Heart right ventricle (tissue), 16 donors: ENCODE results near the gene NR5A1. TPM values are rescaled to one million over a fixed set of nuclear protein-coding genes. Genes with fewer than 3 reads are reported as not detected.

Experiments used
- ATAC-seq, 8 donors: fragments of 200-7000 bp; cut with Tn5 transposase; one replicate each; pipeline ENCODE4 v1.9.1; 2020; ENCODE audit warnings: mild to moderate bottlenecking in 8 of 8, moderate library complexity in 8 of 8, moderate number of reproducible peaks in 1 of 8
- DNase-seq, 2 donors: peaks; one replicate each; pipeline ENCODE4 v3.0.0-alpha.2; 2020
- H3K27ac ChIP-seq, 10 donors: fragments of 200-600 bp; sonication (generic) in 2 of 10; one replicate each; pipeline versions ENCODE4 v1.5.0 to v1.8.0; 2020 to 2022; ENCODE audit warnings: mild to moderate bottlenecking in 3 of 10
- H3K27me3 ChIP-seq, 7 donors: fragments of 200-600 bp; one replicate each; pipeline ENCODE4 v1.8.0; 2021 to 2022; ENCODE audit warnings: mild to moderate bottlenecking in 2 of 7
- H3K36me3 ChIP-seq, 9 donors: fragments of 200-600 bp; sonication (generic) in 1 of 9; one replicate each; pipeline versions ENCODE4 v1.5.0 to v1.8.0; 2020 to 2022; ENCODE audit warnings: mild to moderate bottlenecking in 2 of 9
- H3K4me1 ChIP-seq, 9 donors: fragments of 200-600 bp; sonication (generic) in 1 of 9; one replicate each; pipeline versions ENCODE4 v1.5.0 to v1.8.0; 2020 to 2022; ENCODE audit warnings: mild to moderate bottlenecking in 4 of 9
- H3K4me3 ChIP-seq, 10 donors: fragments of 200-600 bp; sonication (generic) in 2 of 10; one replicate each; pipeline versions ENCODE4 v1.5.0 to v1.8.0; 2020 to 2022; ENCODE audit warnings: mild to moderate bottlenecking in 7 of 10, moderate library complexity in 2 of 10
- H3K9me3 ChIP-seq, 11 donors: fragments of 200-600 bp in 10 of 11; sonication (generic) in 2 of 11; one replicate each; pipeline versions ENCODE4 v1.5.0 to v1.8.0; 2013 to 2022; ENCODE audit warnings: mild to moderate bottlenecking in 2 of 11, control low read depth in 1 of 11, moderate library complexity in 1 of 11
- CTCF ChIP-seq, 9 donors: fragments of 200-600 bp; sonication (generic) in 2 of 9; IDR thresholded peaks; one replicate each; pipeline versions ENCODE4 v1.5.0 to v1.8.0; 2021 to 2022; ENCODE audit warnings: antibody characterized with exemption in 9 of 9, mild to moderate bottlenecking in 5 of 9, moderate library complexity in 1 of 9
- WGBS, 2 donors: extraction: QIAGEN DNeasy Blood & Tissue Kit; methylation state at CpG; one replicate each; pipeline ENCODE4 v1.1.7; 2013; ENCODE audit warnings: inconsistent platforms in 1 of 2; 5-methylcytosine and 5-hydroxymethylcytosine counted together
- intact Hi-C, 10 donors: fragments of 100-400 bp; cut with DNase I; formaldehyde crosslinking; loops; one replicate each; pipeline versions ENCODE4 v1.11.1 to v1.14.2; 2022
- polyA plus RNA-seq, 2 donors: library from polyadenylated mRNA; stranded (reverse); fragments of 200-250 nt; gene quantifications; one replicate each; pipeline ENCODE4 v1.2.3, GENCODE V29; 2013
- total RNA-seq, 10 donors: library from RNA; stranded (reverse); fragmentation: NEBNext Ultra II Directional in 3 of 10; extraction: Animal tissue kit (Norgen Biotek cat#: 25700) in 3 of 10; gene quantifications; one replicate each; pipeline versions ENCODE4 v1.2.1 to v1.2.4, GENCODE V29; 2021 to 2023
- donor health status: Arrhythmogenic right ventricular cardiomyopathy.
- donor health status: ischemic (EF 13 %, LVEDD 7.1; RV severe dilation, severe dysfunction).
- donor health status: healthy with polysubstance abuse.
- donor health status: DM: no; HTN: yes; CAD: no.
- donor health status: DM: no; HTN: no; CAD: no.
- donor health status: ischemic (EF 25% LVEDD 6.9; RV normal size, moderate dysfunction).
- donor health status: ischemic (EF 25% LVEDD 5.7; RV mildly dilated, moderate dysfunction).
- donor health status: healthy.
- donor health status: DM: yes; HTN: yes; CAD: no.
- donor health status: Ischemic cardiomyopathy.
- donor health status: ischemic (EF 35%, LVEDD 5.7; RV mildly dilated, moderate dysfunction).
- donor health status: nonischemic (EF 11% LVEDD 7.7; RV severe dilation, severe dysfunction).
- donor health status: DM: yes; HTN: yes; CAD: no.
- donor health status: PGD.
- donor health status: ischemic (EF 29% LVEDD 5.4; RV normal size, mild dysfunction).
- donor health status: nonischemic (EF 23%, LVEDD 6.1; RV moderate dilation, normal function).

NR5A1 gene
- total and polyA plus RNA-seq, 12 donors: 0.01 to 0.15 TPM; not detected in 10

GRCh38 chr9:124442379-124442778 lies 64.8 kb downstream of the NR5A1 start:
- no peak overlapping the region for H3K4me3 ChIP-seq

GRCh38 chr9:124441291-124441690 lies 65.9 kb downstream of the NR5A1 start:
- intact Hi-C loops: no loop called here
- no peak for DNase-seq

More at GRCh38 chr9:124442379-124442778, 64.8 kb downstream of the NR5A1 start:
- H3K4me1 ChIP-seq: peaks cover 0 to 2% (median 0%) of the 10 kb centered on the region in 9 donors
- H3K36me3 ChIP-seq: no peaks in the 10 kb centered on the region
- no peak overlapping the region for H3K27ac ChIP-seq
- DNase-seq: no peak
- intact Hi-C loops: no loop called here
- TF ChIP-seq CTCF (IDR thresholded peaks at IDR 0.05): no peak
- ATAC-seq: no peak
- peaks cover 0 to 6% (median 0%) of the 10 kb centered on the region in 11 donors for H3K9me3 ChIP-seq
- peaks cover 0 to 8% (median 3%) of the 10 kb centered on the region in 7 donors for H3K27me3 ChIP-seq

GRCh38 chr9:124440786-124441185 lies 66.4 kb downstream of the NR5A1 start:
- DNase-seq: no peak
- no peak for ATAC-seq

More at GRCh38 chr9:124441291-124441690, 65.9 kb downstream of the NR5A1 start:
- no peak overlapping the region for H3K4me3 ChIP-seq
- no peak for TF ChIP-seq CTCF (IDR thresholded peaks at IDR 0.05)
- H3K9me3 ChIP-seq: peaks cover 0 to 6% (median 0%) of the 10 kb centered on the region in 11 donors
- ATAC-seq: no peak
- no peaks in the 10 kb centered on the region for H3K36me3 ChIP-seq
- H3K4me1 ChIP-seq: no peaks in the 10 kb centered on the region
- H3K27me3 ChIP-seq: peaks cover 0 to 8% (median 3%) of the 10 kb centered on the region in 7 donors
- 79 to 82% methylated on average over 15 to 16 of the region's 16 CpGs for WGBS, 2 donors
- H3K27ac ChIP-seq: no peak overlapping the region

GRCh38 chr9:124439686-124440243 lies 67.4 kb downstream of the NR5A1 start:
- intact Hi-C loops: no loop called here
- peaks cover 0 to 6% (median 0%) of the 10 kb centered on the region in 11 donors for H3K9me3 ChIP-seq
- no peak for TF ChIP-seq CTCF (IDR thresholded peaks at IDR 0.05)
- ATAC-seq (peak in 1 of 8 donors; percentile 38), DNase-seq (no peak)
- no peak overlapping the region for H3K27ac ChIP-seq
- H3K4me3 ChIP-seq: no peak overlapping the region
- no peaks in the 10 kb centered on the region for H3K4me1 ChIP-seq
- 90 to 95% methylated on average over 6 of the region's 6 CpGs for WGBS, 2 donors
- H3K27me3 ChIP-seq: peaks cover 0 to 8% (median 4%) of the 10 kb centered on the region in 7 donors
- H3K36me3 ChIP-seq: no peaks in the 10 kb centered on the region

More at GRCh38 chr9:124440786-124441185, 66.4 kb downstream of the NR5A1 start:
- no peaks in the 10 kb centered on the region for H3K4me1 ChIP-seq
- WGBS, 2 donors: 75 to 77% methylated on average over 10 of the region's 10 CpGs
- H3K27me3 ChIP-seq: peaks cover 0 to 8% (median 3%) of the 10 kb centered on the region in 7 donors
- no peak overlapping the region for H3K27ac ChIP-seq
- H3K9me3 ChIP-seq: peaks cover 0 to 6% (median 0%) of the 10 kb centered on the region in 11 donors
- intact Hi-C loops: no loop called here
- no peaks in the 10 kb centered on the region for H3K36me3 ChIP-seq
- no peak overlapping the region for H3K4me3 ChIP-seq
- TF ChIP-seq CTCF (IDR thresholded peaks at IDR 0.05): no peak
